Right ventricle myocardium superior (tissue), 1 donor: ENCODE data around the gene CCDC196. TPM values are rescaled to one million over a fixed set of nuclear protein-coding genes. Genes with fewer than 3 reads are reported as not detected.
"Not testable (repeated sequence)": the region's sequence is repeated elsewhere in the genome, so short reads cannot be mapped to it uniquely, and the experiment has no call there.

Experiments
- ATAC-seq: fragments of 200-7000 bp; cut with Tn5 transposase; one replicate; pipeline ENCODE4 v1.9.1; 2020; ENCODE audit warnings: mild to moderate bottlenecking; ENCODE audit not compliant: poor library complexity
- DNase-seq: peaks from one replicate; pipeline ENCODE4 v3.0.0-alpha.2; 2020
- intact Hi-C: fragments of 100-400 bp; cut with DNase I; formaldehyde crosslinking; loops from one replicate; pipeline ENCODE4 v1.11.2; 2022
- total RNA-seq: library from RNA; stranded (reverse); fragmentation: NEBNext Ultra II Directional; extraction: Animal tissue kit (Norgen Biotek cat#: 25700); gene quantifications from one replicate; pipeline ENCODE4 v1.2.1, GENCODE V29; 2021
- donor health status: DM: no; HTN: yes; CAD: no; lungs with severe emphysema.

Gene CCDC196
- total RNA-seq, 1 donor from 2014 or later: not detected

DNA sequence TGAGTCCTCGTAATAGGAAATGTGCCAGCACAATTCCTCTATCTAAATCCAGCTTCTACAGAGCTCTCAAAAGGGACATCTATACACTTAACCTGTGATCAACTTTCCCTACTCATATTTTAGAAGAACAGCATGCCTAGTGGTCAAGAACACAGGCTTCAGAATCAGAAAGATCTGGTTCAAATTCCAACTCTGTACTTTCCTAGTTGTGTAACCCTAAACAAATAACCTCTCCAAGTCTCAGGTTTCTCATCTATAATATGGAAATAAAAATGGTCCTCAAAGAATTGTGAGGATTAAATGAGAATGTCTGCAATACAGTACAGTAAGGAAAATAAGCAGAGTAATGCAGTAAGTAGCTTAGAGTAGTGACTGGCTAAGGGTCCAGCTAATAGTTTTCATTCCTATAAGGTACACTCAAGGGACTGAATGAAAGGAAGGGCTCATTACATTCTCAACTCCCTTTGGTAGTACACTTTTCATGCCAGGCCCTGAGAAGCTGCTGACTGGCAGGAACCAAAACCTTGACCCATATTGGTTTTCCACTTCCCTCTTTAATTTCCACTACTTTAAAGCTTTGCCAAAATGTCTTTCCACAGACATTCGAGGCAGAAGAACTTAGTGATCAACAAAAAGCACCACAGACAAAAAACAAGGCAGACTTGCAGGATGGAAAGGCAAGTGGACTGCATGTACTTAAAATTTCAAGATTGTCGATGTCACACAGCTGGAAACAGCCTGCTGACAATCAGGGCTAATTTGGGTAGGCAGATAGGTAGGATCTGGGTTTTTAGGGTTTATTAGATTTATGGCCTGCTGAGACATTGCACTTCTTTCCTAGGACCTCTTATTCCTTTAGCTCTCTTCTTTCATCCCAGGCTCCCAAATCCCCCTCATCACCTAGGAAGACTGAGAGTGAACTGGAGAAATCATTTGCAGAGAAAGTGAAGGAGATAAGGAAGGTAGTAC lies 4.3 kb downstream of the CCDC196 start:
- no peak for DNase-seq
- intact Hi-C loops: no loop called here
- ATAC-seq: no peak

DNA sequence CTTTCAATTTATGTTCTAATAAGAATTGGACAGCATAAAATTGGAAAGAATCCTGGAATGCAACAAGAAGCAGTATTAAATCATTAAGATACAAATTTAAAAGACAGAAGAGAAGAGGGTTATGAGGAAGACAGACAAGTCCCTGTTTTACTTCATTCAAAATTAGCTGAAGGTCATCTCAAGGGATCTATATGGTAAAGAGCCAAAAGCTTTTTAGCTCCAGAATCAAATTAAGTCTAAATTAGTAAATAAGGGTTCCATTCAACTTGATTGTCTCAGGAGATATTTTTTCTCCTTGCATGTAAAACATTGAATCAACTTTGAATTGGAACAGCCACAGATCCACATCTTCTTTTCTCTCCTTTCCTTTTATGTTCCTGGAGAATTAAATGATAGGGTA lies 7.6 kb downstream of the CCDC196 start:
- intact Hi-C loops: no loop called here
- ATAC-seq (no peak), DNase-seq (no peak)

DNA sequence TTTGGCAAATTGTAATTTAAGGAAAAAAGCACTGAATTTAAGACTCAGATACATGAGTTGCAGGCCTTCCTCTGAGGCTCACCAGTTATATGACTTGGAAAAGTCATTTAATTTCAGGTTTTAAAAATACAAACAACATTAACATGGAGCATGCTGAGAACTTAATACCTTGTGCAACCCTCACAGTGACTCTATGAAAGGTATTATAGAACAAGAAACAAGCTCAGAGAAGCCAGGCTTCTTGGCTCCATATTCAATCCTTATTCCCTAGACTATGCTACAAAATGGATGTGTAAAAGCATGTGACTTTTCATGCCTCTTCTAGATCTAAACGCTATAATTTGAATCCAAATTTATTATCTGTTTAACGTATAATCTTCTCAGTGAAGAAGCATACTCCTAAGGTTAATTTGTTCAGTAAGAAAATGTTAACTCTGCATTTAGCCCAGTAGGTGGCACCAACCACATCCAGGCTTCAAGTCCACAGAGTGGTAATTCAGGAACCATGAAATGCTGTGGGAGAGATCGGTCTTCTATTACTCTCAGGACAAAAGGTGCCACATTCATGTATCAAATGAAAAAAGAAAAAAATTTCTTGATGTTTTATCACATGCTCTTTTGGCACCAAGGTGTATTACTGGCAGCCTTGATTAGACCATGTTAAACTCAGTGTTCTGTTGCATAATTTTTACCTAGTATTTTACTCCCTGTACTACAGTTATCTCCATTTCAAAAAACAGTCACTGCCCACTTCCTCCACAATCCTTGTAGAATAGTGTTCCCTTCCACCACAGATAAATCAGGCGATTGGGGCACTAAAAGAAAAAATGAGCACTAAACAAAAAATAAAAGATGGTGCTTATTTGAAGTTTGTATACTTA lies 9.3 kb downstream of the CCDC196 start:
- intact Hi-C loops: no loop called here
- DNase-seq (no peak), ATAC-seq (peak; percentile 98)

DNA sequence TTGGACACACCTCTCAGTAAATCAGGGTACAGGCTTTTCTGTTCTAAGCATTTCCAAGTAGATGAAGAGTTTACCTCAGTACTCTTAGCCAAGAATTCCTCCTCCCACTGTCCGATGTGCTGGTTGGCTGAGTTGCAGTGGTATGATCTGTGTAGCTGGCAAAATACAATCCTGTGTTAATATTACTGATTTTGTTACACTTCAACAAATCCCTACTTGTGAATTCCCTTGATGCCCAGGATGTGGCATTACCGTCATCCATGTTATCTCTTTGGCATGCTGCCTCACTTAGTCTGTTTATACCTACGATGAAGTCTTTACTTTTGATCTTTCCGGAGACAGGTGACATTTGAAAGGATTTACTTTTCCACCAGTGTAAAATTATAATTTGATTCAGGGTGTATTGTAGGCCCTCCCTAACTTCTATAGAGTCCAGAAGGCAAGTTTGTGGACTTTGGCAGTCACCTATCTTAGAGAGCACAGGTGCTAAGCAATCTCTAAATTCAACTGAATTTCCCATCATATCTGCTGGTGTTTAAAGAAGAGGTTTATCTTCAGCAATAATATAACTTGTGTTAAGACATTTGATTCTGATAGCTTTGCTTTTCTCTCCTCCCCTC lies 10.1 kb downstream of the CCDC196 start:
- ATAC-seq (peak; percentile 64), DNase-seq (no peak)
- intact Hi-C loops: no loop called here

DNA sequence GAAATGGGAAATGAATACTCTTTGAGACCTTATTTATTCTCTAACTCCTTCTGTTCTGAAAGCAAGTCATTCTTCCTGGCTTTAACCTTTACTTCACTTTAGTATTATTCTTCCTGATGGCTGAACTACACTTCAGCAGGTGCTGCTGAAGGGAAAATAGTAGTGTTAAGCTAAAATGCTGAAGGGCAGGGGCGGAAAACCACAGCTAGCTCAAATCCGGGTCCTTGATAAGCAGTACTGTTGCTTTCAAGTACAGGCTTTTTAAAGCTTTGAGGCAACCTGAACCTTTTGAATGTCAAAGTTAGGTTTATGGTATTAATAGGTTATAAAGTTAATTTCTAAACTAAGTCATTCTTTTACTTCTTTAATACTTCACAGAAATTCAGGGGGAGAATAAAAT lies 10.7 kb downstream of the CCDC196 start:
- no peak for ATAC-seq
- intact Hi-C loops: no loop called here
- DNase-seq: no peak

DNA sequence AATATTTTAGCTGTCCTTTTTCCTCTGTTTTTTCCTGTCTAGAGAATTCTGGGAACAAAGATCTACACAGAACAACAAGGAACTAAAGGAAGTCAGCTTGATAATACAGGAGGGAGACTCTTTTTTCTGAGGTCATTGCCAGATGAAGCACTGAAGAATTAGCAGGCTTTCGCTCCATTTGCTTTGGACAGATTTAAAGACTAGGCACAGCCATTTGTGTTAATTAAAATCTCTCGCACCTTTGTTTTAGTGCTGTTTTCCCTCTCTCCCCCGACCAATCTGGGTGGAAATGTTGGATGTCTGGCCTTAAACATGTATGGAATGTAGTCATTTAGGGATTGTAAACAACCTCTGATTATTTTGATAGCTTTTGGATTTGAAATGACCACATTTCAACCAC lies 12.1 kb downstream of the CCDC196 start:
- no peak for ATAC-seq
- intact Hi-C loops: no loop called here
- DNase-seq: no peak

DNA sequence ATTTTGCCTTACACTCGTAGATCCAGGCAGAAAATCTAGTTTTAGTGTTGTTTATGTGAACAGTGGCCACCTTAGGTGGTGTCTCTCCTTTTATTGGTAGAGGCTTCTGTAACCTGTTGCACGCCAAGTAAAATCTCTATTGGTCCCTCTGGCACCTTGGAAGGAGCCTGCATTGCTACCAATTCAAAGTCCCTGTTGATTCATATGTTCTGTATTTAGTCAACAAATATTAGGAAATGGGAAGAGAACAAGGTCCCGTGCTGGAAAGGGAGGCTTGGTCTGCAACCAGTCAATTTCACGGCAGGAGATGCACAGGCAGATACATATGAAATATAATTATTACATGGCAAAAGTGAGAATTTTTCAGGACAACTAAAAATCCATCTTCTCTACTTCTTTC lies 15.4 kb downstream of the CCDC196 start:
- ATAC-seq: no peak
- no peak for DNase-seq
- intact Hi-C loops: no loop called here

DNA sequence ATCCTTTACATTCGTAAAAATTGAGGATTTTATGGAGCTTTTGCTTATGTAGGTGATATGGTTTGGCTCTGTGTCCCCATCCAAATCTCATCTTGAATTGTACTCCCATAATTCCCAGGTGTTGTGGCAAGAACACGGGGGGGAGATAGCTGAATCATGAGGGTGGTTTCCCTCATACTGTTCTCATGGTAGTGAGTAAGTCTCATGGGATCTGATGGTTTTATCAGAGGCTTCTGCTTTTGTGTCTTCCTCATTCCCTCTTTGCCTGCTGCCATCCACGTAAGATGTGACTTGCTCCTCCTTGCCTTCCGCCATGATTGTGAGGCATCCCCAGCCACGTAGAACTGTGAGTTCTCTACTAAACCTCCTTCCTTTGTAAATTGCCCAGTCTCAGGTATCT lies 16.7 kb downstream of the CCDC196 start:
- DNase-seq, intact Hi-C loops, ATAC-seq: not testable (repeated sequence)

DNA sequence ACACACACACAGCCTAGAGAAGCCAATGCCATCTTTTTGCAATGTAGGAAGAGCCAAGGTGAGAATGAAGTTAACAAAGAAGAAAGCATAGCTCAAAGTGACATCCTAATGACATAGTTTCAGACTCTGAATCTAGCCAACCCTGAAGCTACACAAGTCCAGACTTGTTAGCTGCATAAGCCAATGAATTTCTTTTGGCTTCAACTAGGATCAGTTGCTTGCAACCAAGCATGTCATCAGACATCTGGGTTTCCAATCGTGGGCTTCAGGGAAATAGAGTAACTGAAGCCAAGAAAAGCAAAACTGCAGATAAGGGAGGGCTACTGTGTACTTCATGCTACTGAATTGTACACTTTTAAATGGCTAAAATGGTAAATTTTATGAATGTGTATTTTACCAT lies 17.4 kb downstream of the CCDC196 start:
- intact Hi-C loops: no loop called here
- DNase-seq: no peak
- no peak for ATAC-seq

DNA sequence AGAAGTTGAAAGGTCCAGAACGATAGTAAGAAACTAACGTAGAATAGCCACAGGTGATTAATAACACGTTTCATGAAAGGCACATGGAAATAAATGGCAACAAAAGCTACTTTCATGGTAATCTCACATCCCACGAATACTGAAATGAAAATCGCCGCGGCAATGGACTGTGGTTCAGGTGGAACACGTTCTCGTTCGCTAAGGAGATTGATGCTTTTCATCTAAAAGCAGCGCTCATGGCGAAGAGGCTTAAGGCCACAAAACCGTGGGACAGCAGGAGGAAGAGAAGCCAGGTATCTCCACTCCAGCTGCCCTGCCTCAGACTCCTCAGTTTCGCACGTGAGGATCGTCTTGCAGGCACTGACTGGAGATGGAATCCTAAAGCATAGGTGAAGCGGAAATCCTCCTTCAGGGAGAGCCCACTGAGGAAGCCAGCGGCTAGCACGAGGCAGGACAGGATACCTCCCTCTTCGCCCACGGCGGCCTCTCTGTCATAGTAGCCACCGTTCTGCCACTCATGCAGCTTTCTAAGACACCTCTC lies 21.1 kb downstream of the CCDC196 start:
- intact Hi-C loops: no loop called here
- DNase-seq (no peak), ATAC-seq (peak; percentile 42)

DNA sequence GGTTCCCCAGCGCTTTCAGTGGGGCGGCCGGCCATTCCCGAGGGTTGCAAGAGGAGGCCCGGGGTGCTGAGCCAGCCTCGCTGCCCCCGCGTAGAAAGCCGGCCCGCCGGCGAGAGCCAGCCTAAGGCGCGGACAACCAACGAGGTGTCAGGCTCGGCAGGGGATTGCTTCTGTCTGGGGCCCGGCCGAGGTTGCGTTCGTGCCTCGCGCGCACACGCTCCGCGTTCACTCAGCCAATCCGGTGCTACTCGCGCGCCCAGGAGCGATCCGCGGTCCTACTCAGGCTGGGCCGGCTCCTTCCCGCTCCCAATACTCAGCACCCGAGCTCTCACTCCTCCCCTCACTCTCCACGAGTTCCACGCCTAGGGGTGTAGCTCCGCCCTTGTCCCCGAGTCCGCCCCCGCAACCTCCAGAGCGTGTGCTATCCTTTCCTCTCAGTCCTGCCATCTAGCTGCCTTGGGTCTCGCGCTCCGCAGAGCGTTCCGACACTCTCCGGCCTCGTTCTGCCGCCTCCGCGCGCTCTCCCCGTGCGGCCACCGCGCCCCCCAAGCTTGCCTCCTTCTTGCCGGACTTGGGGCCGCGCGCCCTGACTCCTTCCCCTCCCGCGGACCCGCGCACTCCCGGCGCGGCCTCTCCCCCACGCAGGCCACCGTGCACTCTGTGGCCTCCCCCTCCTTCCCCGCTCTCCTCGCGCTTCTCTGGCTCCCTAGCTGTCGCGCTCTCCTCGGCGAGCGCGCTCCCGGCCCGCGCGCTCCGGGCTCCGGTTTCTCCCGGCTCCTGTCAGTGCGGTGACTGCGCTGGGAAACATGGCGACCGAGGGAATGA lies 21.8 kb downstream of the CCDC196 start, which contains the start of gene GPHN:
GPHN (plus strand) TSS at position 426 of the 825 bp plus-strand sequence.
- intact Hi-C loops: no loop called here
- peak; percentile 97 for ATAC-seq
- peak; percentile 98 for DNase-seq

DNA sequence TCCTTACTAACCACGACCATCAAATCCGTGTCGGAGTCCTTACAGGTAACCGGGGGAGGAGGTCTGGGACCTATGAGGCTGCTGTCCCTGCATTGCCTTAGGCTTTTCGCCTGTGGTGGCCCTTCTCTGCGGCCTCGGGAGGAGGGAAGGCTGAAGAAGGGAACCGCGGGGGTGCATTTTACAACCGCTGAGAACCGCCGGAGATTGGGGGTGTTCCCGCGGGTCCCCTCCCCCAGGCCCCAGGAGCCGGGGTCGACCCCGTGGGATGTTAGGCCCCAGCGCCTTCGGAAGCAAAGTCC lies 22.3 kb downstream of the CCDC196 start:
- intact Hi-C loops: no loop called here
- ATAC-seq (no peak), DNase-seq (no peak)

DNA sequence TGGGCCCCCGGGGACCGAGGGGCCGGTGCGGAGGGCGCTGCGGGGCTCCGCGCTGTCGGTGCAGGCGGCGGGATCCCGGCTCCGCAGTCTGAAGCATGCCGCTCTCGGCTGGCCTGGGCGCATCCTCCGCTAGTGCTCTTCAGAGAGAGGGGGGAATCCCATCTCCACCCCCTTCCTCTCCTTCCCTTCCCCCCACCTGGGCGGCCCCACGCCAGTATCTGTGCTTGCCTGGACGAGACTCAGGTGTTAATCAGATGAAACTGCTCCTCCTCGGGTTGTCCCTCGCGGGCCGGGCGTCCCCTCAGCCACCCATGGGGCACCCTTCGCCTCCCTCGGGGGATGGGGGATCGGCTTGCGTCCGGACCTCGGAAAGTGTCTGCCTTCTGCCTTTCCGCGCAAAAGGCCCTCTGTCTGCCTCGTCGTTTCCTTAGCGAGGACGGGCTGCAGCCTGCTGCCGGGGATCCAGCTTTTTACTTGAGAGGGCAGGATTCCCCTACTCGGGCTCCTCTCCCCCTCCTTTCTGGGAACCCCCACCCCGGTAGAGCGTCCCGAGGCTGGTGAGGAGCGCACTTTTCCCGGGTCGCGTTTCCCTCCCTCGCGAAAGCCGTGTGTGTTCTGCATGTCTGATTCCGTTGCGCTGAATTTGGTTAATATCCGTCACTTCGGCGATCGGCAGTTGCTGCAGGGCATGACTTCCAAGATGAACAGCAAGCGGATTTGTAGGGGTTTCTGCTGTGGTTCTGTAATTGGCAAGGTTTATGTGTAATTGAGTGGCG lies 22.9 kb downstream of the CCDC196 start:
- peak; percentile 28 for ATAC-seq
- DNase-seq: peak; percentile 60
- intact Hi-C loops: no loop called here

DNA sequence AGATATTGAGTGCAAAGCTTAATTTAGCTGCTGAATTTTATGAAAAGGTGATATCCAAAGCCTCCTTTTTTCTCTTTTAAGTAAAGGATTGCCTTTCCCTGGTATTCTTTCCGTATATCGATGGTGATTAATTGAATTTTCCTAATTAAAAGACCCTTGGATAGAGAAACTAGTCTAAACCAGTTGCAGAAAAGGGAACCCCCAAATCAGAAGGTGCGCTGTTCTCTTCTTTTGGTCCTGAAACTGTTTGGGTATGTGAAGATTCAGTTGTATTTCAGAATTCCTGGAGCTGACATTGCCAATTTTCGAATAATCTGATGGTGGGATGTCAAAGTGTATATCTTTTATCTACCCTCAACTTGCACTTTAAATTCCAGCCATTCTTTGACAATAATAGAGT lies 23.7 kb downstream of the CCDC196 start:
- DNase-seq (no peak), ATAC-seq (no peak)
- intact Hi-C loops: no loop called here

DNA sequence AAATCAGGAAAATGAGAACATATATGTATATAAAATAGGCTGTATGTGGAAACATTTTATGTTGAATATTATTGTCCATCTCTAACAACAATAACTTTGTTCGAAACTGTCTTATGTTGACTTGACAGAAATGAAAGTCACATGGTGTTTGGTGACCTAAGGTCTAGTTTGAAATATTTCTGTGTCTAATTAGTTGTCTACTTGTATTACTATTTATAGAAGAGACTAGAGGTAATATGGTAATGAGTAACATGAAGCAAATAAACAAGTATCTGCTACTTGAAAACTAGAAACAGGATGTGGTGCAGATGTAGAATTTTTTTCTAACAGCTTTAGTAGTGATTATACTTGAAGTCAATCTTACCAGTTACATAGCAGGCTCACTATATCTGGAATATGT lies 25.7 kb downstream of the CCDC196 start:
- intact Hi-C loops: no loop called here
- ATAC-seq (no peak), DNase-seq (no peak)

DNA sequence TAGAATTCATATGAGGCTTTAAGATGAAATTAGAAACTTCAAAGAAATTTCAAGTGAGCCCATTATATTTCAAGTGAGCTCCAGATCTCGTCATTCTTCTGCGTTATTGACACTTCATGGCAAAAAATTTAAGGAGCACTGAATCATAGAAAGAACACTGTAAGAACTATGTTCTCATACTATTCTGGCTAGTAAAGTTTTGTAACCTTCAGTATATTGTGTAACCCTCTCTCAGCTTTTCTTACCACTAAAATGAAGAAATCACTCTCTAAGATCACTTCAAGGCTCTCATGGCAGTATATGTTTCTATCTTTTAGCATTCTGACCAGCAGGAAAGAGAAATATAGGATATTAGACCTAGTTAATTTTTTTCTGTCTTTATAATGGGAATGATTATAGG lies 28.0 kb downstream of the CCDC196 start:
- intact Hi-C loops: no loop called here
- ATAC-seq (no peak), DNase-seq (no peak)

DNA sequence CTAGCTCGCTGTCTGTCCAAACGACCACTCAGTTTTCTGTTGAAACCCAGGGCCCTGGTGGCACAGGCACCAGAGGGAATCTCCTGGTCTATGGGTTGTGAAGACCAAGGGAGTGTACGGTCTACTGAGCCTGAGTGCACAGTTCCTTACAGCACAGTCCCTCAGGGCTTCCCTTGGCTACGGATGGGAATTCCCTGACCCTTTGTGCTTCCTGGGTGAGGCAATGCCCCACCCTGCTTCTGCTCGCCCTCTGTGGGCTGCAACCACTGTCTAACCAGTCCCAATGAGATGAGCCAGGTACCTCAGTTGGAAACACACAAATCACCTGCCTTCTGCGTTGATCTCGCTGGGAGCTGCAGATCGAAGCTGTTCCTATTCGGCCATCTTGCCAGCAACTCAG lies 44.4 kb downstream of the CCDC196 start:
- DNase-seq: no peak
- intact Hi-C loops: no loop called here
- no peak for ATAC-seq

DNA sequence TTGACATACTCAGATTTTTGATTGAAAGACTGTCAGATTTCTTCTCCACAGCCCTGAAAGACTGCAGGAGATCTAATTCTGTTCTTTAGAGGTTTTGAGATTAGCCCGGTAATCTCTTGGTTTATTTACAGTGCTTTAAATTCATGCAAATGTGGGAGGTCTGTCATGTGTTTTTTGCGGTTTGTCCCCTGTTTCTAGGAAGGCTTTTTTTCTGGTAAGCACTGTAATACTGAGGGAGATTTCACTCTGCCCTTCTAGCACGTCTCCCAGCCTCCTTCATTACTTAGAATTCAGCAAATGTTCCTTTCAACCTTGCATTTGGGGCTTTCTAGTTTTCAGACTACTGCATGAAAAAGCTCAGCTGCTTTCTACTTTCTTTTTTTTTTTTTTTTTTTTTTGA lies 52.9 kb downstream of the CCDC196 start:
- intact Hi-C loops: no loop called here
- DNase-seq (no peak), ATAC-seq (no peak)
